GM12878 (cell line): ENCODE measurements around the gene DMAP1. TPM values are rescaled to one million over a fixed set of nuclear protein-coding genes. Genes with fewer than 3 reads are reported as not detected.

Experiments used
- BCL11A ChIP-seq: IDR thresholded peaks from 2 replicates; pipeline ENCODE4 v1.6.1; 2011; ENCODE audit warnings: low read depth, low read length
- CBFB ChIP-seq: IDR thresholded peaks from 2 replicates; pipeline ENCODE4 v1.6.1; 2016; ENCODE audit warnings: antibody characterized with exemption, low read depth
- CBX3 ChIP-seq: fragments of 200-600 bp; sonication (generic); IDR thresholded peaks from 2 replicates; pipeline ENCODE4 v1.6.1; 2016; ENCODE audit warnings: low read depth, borderline replicate concordance
- CBX5 ChIP-seq: sonication (generic); IDR thresholded peaks from 2 replicates; pipeline ENCODE4 v1.6.1; 2016; ENCODE audit warnings: low read depth, moderate library complexity, mild to moderate bottlenecking, inconsistent platforms
- CREM ChIP-seq: IDR thresholded peaks from 2 replicates; pipeline ENCODE4 v1.6.1; 2014; ENCODE audit warnings: antibody characterized with exemption, low read depth
- ETV6 ChIP-seq, 2 experiments: fragments of 450-650 bp in 1 of 2; IDR thresholded peaks in 1 of 2; conservative IDR thresholded peaks in 1 of 2; 2 replicates each; pipeline ENCODE4 v1.6.1; 2014; ENCODE audit warnings: antibody characterized with exemption in 1 of 2, borderline replicate concordance in 1 of 2, low read depth in 1 of 2, mild to moderate bottlenecking in 1 of 2, moderate library complexity in 1 of 2
- GATAD2B ChIP-seq: fragments of 450-650 bp; conservative IDR thresholded peaks from 2 replicates; pipeline ENCODE4 v1.6.1; 2017; ENCODE audit warnings: low read depth, mild to moderate bottlenecking, moderate library complexity
- HDAC2 ChIP-seq: fragments of 200-600 bp; sonication (generic); IDR thresholded peaks from 2 replicates; pipeline ENCODE4 v1.6.1; 2017
- MTA3 ChIP-seq: IDR thresholded peaks from 2 replicates; pipeline ENCODE4 v1.6.1; 2012; ENCODE audit warnings: low read length, inconsistent platforms, borderline replicate concordance
- MXI1 ChIP-seq: fragments of 150-350 bp; IDR thresholded peaks from 2 replicates; pipeline ENCODE4 v1.6.1; 2011; ENCODE audit warnings: low read depth, mild to moderate bottlenecking, inconsistent platforms, low read length, improper control_type of control experiment
- NBN ChIP-seq: fragments of 450-650 bp; IDR thresholded peaks from 2 replicates; pipeline ENCODE4 v1.6.1; 2016
- NFYA ChIP-seq: IDR thresholded peaks from 2 replicates; pipeline ENCODE4 v1.6.1; 2011; ENCODE audit warnings: low read depth, mild to moderate bottlenecking, low read length, improper control_type of control experiment, borderline replicate concordance
- NFYB ChIP-seq: IDR thresholded peaks from 2 replicates; pipeline ENCODE4 v1.6.1; 2011; ENCODE audit warnings: low read depth, mild to moderate bottlenecking, low read length, improper control_type of control experiment, moderate library complexity; ENCODE audit not compliant: insufficient read depth
- PAX5 ChIP-seq: IDR thresholded peaks from 2 replicates; pipeline ENCODE4 v1.6.1; 2011; ENCODE audit warnings: low read depth, low read length, borderline replicate concordance
- PAX8 ChIP-seq: fragments of 450-650 bp; IDR thresholded peaks from 2 replicates; pipeline ENCODE4 v1.6.1; 2017; ENCODE audit warnings: mild to moderate bottlenecking, moderate library complexity
- POLR2AphosphoS5 ChIP-seq: IDR thresholded peaks from 2 replicates; pipeline ENCODE4 v1.6.1; 2011; ENCODE audit warnings: mild to moderate bottlenecking, low read length, inconsistent platforms
- RCOR1 ChIP-seq: conservative IDR thresholded peaks from 2 replicates; pipeline ENCODE4 v1.6.1; 2012; ENCODE audit warnings: low read depth, low read length, improper control_type of control experiment
- SRF ChIP-seq, 2 experiments: IDR thresholded peaks; 2 replicates each; pipeline ENCODE4 v1.6.1; 2011; ENCODE audit warnings: low read depth in 2 of 2, low read length in 2 of 2, mild to moderate bottlenecking in 1 of 2, moderate library complexity in 1 of 2
- TAF1 ChIP-seq: IDR thresholded peaks from 2 replicates; pipeline ENCODE4 v1.6.1; 2011; ENCODE audit warnings: mild to moderate bottlenecking, low read depth, low read length, borderline replicate concordance
- TARDBP ChIP-seq: IDR thresholded peaks from 2 replicates; pipeline ENCODE4 v1.6.1; 2016; ENCODE audit warnings: borderline replicate concordance
- YBX1 ChIP-seq: fragments of 450-650 bp; IDR thresholded peaks from 2 replicates; pipeline ENCODE4 v1.6.1; 2016; ENCODE audit warnings: antibody characterized with exemption
- ZBTB11 ChIP-seq: fragments of 450-650 bp; formaldehyde crosslinking; IDR thresholded peaks from 2 replicates; pipeline ENCODE4 v1.5.0; 2022; ENCODE audit warnings: mild to moderate bottlenecking, missing genetic modification characterization
- ZBTB40 ChIP-seq: fragments of 450-650 bp; IDR thresholded peaks from 2 replicates; pipeline ENCODE4 v1.6.1; 2016; ENCODE audit warnings: mild to moderate bottlenecking, moderate library complexity, borderline replicate concordance
- ZNF622 ChIP-seq: fragments of 450-650 bp; IDR thresholded peaks from 2 replicates; pipeline ENCODE4 v1.6.1; 2017; ENCODE audit warnings: mild to moderate bottlenecking, inconsistent platforms
- polyA plus RNA-seq, 11 experiments: library from polyadenylated mRNA; depleted of rRNA in 4 of 11; unstranded in 6 of 11; stranded (reverse) in 5 of 11; fragments of >200 nt; fragmentation: Nextera tagmentation in 4 of 11; fragmentation: Illumina TruSeq in 1 of 11; extraction: Ambion mirVana in 4 of 11; extraction: Trizol in 1 of 11; gene quantifications; 1 replicate in 1 of 11; 2 replicates in 10 of 11; pipeline versions ENCODE4 v1.2.1 to v1.2.3, GENCODE V29; 2011 to 2016; ENCODE audit warnings: inconsistent platforms in 2 of 11, missing spikeins in 2 of 11, low read depth in 1 of 11
- total RNA-seq, 4 experiments: library from RNA; depleted of rRNA in 3 of 4; stranded (reverse); fragments of >200 nt in 3 of 4; fragmentation: Illumina TruSeq in 1 of 4; extraction: Trizol in 1 of 4; gene quantifications; 2 replicates each; pipeline versions ENCODE4 v1.2.1 to v1.2.3, GENCODE V29; 2013 to 2021

DMAP1 gene
- total and polyA plus RNA-seq, 10 of the 15 experiments (the other 5 are each of a cell fraction or from before 2014, with no cell fraction given): 1.9 to 59.1 (median 37.7) TPM

- peak; percentile 100 for TF ChIP-seq ZBTB40
- TF ChIP-seq PAX5: peak; percentile 67; the same call in 1 of the 2 replicates
- TF ChIP-seq TAF1: peak; percentile 93
- TF ChIP-seq PAX8: no peak
- TF ChIP-seq ZNF622: no peak
- no peak for TF ChIP-seq CBX3
- peak; percentile 100 for TF ChIP-seq ZBTB11 (CRISPR knock-in tag)
- peak; percentile 95 for TF ChIP-seq CBX5
- 0 out of 2 replicates have a peak, but pooled peaks have one; percentile 5 for TF ChIP-seq BCL11A
- peak; percentile 84 for TF ChIP-seq GATAD2B
- 0 out of 4 replicates have a peak, but pooled peaks of 1 of the 2 experiments have one; percentile 51 for TF ChIP-seq ETV6 (conservative IDR thresholded peaks at IDR 0.05 in 1 of 2, IDR thresholded peaks at IDR 0.05 in 1 of 2; ENCODE audit: borderline replicate concordance in 1 of 2, low read depth in 1 of 2)
- peak; percentile 82; the same call in 1 of the 2 replicates for TF ChIP-seq CBFB
- no peak for TF ChIP-seq HDAC2
- peak; percentile 63 to 95; a peak in 3 of 4 replicates for TF ChIP-seq SRF (IDR thresholded peaks at IDR 0.05; ENCODE audit: low read depth in 2 of 2, low read length in 2 of 2)
- peak; percentile 92 for TF ChIP-seq NBN
- no peak for TF ChIP-seq YBX1
- 0 out of 2 replicates have a peak, but pooled peaks have one; percentile 47 for TF ChIP-seq MTA3
- peak; percentile 90; the same call in 1 of the 2 replicates for TF ChIP-seq RCOR1
- TF ChIP-seq TARDBP: peak; percentile 36; the same call in 1 of the 2 replicates
- TF ChIP-seq NFYB: 0 out of 2 replicates have a peak, but pooled peaks have one; percentile 18
- TF ChIP-seq MXI1: peak; percentile 95
- peak; percentile 79 for TF ChIP-seq POLR2AphosphoS5
- TF ChIP-seq CREM: peak; percentile 83
- no peak for TF ChIP-seq NFYA
These were observed at the start of gene DMAP1 (continued) for GRCh38 chr1:44213222-44214112.
